Measurements from ENCODE around the gene CCND2.

DNA sequence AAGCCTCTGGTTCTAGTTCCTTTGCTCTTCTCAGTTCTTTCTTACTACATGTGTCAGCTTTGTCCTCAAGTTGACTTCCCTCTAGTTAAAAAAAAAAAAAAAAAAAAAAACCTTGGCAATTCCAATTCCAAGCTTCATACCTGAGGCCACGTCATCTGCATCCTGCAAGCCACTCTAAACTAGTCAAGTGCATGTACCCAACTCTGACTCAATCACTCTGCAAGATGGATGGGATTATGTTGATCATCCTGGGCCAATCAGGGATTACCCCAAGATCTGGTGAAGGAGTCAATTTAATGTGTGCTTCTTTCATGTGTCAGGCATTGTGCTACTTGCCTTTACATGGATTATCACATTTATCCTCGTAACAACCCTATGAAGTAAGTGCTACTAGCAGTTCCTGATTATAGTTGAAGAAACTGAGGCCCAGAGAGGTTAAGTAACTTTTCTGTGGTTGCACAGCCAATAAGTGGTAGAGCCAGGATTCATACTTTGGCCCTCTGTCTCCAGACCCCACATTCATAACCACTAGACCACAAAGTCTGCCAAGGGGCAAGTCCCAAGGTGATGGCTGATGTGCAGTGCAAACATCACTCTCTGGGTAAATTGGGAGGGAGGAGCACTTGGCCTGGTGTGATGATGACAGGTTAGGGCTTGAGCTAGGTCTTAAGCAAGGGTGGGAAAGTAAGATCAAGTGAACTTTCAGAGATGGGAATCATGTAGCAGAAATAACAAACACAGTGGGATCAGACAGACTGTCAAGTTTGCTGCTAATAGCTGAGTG is 17.3 kb upstream of the CCND2 start:
- TF ChIP-seq, protein P1, sequence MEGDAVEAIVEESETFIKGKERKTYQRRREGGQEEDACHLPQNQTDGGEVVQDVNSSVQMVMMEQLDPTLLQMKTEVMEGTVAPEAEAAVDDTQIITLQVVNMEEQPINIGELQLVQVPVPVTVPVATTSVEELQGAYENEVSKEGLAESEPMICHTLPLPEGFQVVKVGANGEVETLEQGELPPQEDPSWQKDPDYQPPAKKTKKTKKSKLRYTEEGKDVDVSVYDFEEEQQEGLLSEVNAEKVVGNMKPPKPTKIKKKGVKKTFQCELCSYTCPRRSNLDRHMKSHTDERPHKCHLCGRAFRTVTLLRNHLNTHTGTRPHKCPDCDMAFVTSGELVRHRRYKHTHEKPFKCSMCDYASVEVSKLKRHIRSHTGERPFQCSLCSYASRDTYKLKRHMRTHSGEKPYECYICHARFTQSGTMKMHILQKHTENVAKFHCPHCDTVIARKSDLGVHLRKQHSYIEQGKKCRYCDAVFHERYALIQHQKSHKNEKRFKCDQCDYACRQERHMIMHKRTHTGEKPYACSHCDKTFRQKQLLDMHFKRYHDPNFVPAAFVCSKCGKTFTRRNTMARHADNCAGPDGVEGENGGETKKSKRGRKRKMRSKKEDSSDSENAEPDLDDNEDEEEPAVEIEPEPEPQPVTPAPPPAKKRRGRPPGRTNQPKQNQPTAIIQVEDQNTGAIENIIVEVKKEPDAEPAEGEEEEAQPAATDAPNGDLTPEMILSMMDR (conservative IDR thresholded peaks at IDR 0.05): no peak
- TF ChIP-seq ZFX (IDR thresholded peaks at IDR 0.05): no peak

All from C4-2B (cell line).